GM12872 (cell line): ENCODE results near the gene RUNX1.
A peak's percentile ranks its signal among the peaks of the same experiment; 100 is the strongest.

Experiments used
- TF ChIP-seq, protein P1 (sequence below): IDR thresholded peaks from 3 replicates; pipeline ENCODE4 v1.5.1; 2011; ENCODE audit warnings: low read depth, mild to moderate bottlenecking, low read length, moderate library complexity; ENCODE audit not compliant: insufficient read depth

Gene RUNX1

DNA sequence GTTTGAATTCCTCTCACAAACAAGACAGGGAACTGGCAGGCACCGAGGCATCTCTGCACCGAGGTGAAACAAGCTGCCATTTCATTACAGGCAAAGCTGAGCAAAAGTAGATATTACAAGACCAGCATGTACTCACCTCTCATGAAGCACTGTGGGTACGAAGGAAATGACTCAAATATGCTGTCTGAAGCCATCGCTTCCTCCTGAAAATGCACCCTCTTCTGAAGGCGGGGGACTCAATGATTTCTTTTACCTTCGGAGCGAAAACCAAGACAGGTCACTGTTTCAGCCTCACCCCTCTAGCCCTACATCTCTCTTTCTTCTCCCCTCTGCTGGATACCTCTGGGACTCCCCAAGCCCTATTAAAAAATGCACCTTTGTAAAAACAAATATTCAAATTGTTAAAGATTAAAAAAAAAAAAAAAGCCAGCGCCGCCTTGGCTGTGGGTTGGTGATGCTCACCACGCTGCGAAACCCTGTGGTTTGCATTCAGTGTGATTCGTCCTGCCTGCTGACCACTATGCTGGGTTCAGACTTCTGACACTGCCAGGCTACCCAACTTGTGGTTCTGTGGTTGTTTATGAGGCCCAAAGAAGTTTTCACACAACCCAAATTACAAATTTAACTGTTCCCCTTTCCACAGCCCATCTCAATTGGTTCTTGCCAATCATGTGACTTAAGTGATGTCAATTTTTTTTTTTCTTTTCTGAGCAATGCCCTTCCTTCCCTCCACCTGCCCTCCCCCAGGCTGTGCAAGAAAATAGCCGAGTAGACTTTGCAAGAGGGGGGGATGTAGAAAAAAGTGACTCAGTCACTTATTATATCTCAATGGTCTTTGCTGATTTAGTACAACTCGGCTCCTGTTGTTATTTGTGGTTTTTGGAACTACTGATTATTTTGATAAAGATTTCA, at the start of gene RUNX1:
Gene RUNX1 (minus strand): TSS at position 597 of the 912 bp plus-strand sequence.
- TF ChIP-seq, protein P1, sequence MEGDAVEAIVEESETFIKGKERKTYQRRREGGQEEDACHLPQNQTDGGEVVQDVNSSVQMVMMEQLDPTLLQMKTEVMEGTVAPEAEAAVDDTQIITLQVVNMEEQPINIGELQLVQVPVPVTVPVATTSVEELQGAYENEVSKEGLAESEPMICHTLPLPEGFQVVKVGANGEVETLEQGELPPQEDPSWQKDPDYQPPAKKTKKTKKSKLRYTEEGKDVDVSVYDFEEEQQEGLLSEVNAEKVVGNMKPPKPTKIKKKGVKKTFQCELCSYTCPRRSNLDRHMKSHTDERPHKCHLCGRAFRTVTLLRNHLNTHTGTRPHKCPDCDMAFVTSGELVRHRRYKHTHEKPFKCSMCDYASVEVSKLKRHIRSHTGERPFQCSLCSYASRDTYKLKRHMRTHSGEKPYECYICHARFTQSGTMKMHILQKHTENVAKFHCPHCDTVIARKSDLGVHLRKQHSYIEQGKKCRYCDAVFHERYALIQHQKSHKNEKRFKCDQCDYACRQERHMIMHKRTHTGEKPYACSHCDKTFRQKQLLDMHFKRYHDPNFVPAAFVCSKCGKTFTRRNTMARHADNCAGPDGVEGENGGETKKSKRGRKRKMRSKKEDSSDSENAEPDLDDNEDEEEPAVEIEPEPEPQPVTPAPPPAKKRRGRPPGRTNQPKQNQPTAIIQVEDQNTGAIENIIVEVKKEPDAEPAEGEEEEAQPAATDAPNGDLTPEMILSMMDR, result peak; percentile 22; the same call in 1 of the 3 replicates

DNA sequence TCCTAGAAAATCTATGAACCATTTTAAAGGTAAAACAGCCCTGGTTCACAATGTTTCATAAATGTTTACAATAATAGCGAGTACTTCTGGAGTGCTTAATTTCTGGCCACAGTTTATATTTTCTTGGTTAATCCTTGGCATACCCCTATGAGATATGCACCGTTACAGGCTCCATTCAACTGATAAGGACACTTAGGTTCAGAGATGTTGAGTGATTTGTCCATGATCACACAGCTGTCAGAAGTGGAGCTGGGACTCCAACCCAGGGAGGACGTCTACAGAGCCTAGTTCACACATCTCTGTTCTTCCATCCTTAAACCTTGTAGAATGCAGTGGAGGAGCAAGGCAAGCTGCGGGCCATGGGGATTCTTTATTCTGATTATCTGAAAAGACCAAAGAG, 48.4 kb upstream of the RUNX1 start:
- TF ChIP-seq, protein P1, result no peak

DNA sequence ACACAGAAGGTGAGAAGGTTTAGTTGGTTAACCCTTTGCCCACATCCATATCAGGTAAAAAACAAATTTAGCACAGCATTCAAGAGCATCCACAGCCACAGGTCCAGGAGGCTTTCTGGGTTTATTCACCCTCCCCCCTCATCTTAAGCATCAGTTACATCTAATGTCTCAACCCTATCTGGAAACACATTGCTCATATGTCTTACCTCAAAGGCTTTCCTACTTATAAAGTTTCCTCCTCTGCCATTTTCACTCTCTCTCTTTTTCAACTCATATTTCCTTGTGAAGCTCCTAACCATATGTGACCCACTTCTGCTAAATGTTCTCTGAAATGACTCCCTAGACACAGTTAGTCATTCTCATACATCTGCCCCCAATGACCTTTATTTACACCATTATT, 47.9 kb upstream of the RUNX1 start:
- TF ChIP-seq, protein P1, result no peak

DNA sequence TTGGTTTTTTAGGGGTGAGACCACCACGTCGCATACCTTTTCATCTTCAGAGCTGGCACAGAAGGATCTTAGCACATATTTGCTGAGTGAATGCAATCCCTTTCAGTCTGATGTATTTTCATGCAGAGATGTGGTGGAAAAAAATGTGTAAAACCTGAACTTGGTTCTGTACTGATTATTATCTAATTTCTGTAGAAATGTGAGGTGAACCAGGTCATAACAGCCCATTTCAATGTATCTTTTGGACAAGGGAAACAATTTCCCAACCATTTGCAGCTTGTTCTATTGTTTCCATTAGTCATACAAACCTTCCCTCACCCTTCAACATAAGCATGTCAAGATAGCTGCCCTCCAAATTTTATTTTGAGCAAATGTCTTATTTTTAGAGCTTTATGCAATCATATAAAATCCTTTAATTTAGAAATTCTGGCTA, 46.8 kb upstream of the RUNX1 start:
- TF ChIP-seq, protein P1, result no peak

DNA sequence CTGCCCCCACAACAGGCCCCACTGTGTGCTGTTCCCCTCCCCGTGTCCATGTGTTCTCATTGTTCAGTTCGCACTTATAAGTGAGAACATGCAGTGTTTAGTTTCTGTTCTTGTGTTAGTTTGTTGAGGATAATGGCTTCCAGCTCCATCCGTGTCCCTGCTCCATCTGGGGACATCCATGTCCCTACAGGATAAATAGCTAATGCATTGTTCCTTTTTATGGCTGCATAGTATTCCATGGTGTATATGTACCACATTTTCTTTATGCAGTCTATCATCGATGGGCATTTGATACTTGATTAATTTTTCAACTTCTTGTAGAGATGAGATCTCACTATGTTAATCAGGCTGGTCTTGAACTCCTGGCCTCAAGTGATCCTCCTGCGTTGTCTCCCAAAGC, 44.4 kb upstream of the RUNX1 start:
- TF ChIP-seq, protein P1, result no peak

DNA sequence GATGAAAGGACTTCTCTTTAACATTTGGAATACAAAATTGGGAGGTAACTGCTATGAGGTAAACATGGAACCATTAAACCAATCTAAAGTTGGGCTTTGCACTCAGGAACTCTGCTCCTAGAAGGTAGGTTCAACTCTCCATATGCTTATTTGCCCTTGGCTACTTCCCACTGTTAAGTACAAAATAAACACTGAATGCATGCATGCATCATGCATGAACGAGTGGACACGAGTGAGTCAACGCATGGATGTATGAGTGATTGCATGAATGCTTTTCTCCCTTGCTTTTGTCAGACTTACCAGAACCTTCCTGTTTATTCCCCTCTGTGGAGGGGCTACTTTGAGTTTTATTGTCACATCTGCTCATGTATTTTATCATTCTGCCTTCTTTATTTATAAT, 42.4 kb upstream of the RUNX1 start:
- TF ChIP-seq, protein P1, result no peak

DNA sequence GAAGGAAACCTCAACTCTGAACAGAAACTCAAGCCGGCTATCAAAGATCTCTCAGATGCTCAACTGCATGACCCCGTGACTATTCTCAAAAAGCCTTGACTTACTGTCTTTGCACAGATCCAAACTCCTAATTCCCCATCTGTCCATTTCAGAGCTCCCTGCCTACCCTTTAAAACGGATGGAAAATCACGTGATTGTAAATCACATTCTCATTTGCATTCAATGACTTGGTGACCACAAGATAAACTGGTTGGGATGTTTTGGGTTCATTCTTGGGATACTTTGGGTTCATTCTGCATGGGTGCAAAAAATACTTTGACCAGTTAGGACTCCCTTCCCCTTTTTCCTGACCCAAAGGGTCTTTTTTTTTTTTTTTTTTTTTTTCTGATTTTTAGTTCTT, 41.3 kb upstream of the RUNX1 start:
- TF ChIP-seq, protein P1, result no peak
